Measurements from ENCODE around the gene DDR1. TPM values are rescaled to one million over a fixed set of nuclear protein-coding genes. Genes with fewer than 3 reads are reported as not detected.
A peak's percentile ranks its signal among the peaks of the same experiment; 100 is the strongest.

The DDR1 gene
- total RNA-seq, 1 donor from 2014 or later = 154 TPM

DNA sequence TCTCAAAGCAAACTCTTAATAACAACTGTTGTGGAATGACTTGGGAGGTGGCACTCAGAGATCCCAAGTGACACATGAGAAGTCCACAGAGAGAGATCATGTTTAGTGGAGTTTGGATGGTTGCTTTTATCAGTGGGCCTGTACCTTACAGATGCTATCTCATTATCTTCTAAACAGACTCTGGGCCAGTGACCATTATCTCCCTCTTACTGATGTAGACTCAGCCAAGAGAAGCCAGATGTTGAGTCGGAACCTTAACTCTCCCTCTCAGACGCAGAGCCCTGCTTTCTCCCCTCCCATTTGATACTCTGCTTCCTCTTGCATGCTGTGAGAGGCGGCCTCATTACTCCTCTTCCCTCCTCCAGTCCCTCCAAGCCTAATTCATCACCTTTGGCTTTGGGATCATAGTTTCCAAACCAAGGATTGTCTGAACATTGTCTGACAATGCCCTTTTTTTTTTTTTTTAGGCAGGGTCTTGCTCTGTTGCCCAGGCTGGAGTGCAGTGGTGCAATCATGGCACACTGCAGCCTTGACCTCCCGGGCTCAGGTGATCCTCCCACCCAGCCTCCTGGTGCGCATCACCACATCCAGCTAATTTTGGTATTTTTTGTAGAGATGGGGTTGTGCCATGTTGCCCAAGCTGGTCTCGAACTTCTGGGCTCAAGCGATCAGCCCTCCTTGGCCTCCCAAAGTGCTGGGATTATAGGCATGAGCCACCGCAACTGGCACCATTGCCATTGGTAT is 4.5 kb upstream of the DDR1 start:
- H3K36me3 Mint-ChIP-seq (ENCODE audit: insufficient read depth) = no peaks in the 10 kb centered on the region
- no peak for DNase-seq (ENCODE audit: low spot score, unreplicated experiment)
- no peak overlapping the region for H3K27ac Mint-ChIP-seq
- peaks cover 8% of the 10 kb centered on the region for H3K27me3 Mint-ChIP-seq
- TF ChIP-seq, protein P1, sequence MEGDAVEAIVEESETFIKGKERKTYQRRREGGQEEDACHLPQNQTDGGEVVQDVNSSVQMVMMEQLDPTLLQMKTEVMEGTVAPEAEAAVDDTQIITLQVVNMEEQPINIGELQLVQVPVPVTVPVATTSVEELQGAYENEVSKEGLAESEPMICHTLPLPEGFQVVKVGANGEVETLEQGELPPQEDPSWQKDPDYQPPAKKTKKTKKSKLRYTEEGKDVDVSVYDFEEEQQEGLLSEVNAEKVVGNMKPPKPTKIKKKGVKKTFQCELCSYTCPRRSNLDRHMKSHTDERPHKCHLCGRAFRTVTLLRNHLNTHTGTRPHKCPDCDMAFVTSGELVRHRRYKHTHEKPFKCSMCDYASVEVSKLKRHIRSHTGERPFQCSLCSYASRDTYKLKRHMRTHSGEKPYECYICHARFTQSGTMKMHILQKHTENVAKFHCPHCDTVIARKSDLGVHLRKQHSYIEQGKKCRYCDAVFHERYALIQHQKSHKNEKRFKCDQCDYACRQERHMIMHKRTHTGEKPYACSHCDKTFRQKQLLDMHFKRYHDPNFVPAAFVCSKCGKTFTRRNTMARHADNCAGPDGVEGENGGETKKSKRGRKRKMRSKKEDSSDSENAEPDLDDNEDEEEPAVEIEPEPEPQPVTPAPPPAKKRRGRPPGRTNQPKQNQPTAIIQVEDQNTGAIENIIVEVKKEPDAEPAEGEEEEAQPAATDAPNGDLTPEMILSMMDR (IDR thresholded peaks at IDR 0.05; ENCODE audit: unreplicated experiment) = no peak
- no peaks in the 10 kb centered on the region for H3K9me3 Mint-ChIP-seq (ENCODE audit: low read depth)
- peaks cover 35% of the 10 kb centered on the region for H3K4me1 Mint-ChIP-seq (ENCODE audit: low read depth)
- H3K4me3 Mint-ChIP-seq (ENCODE audit: low read depth) = no peak overlapping the region

DNA sequence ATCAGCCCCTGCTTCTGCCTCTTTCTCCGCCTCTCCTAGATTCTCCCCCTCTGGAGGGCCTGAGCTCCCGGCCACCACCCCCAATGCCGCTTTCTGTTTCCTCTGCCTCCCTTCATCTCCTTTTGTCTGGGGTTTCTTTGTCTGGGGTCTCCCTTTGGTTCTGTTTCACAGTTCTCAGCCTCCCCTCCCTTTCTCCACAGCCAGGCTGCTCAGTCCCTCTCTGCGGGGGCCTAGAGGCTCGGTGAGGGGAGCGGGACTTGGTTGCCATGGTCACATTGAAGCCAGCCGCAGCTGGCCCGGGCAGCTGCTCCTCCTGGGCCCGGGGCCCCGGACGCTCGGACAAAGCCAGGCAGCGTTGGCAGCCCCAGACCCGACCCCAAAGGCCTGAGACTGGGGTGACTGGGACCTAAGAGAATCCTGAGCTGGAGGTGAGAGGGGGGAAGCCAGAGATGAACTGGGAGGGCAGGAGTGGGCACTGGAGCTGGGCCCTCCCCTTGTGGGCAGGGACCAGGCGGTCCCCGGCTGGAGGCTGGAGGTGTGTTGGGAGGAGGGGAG is 3.5 kb upstream of the DDR1 start:
- H3K27ac Mint-ChIP-seq = peak overlapping the region; percentile 51
- H3K4me3 Mint-ChIP-seq (ENCODE audit: low read depth) = peak overlapping the region; percentile 65
- no peak for DNase-seq (ENCODE audit: low spot score, unreplicated experiment)
- H3K36me3 Mint-ChIP-seq (ENCODE audit: insufficient read depth) = no peaks in the 10 kb centered on the region
- TF ChIP-seq, protein P1 (IDR thresholded peaks at IDR 0.05; ENCODE audit: unreplicated experiment) = no peak
- H3K9me3 Mint-ChIP-seq (ENCODE audit: low read depth) = no peaks in the 10 kb centered on the region
- peaks cover 41% of the 10 kb centered on the region for H3K4me1 Mint-ChIP-seq (ENCODE audit: low read depth)
- peaks cover 8% of the 10 kb centered on the region for H3K27me3 Mint-ChIP-seq

DNA sequence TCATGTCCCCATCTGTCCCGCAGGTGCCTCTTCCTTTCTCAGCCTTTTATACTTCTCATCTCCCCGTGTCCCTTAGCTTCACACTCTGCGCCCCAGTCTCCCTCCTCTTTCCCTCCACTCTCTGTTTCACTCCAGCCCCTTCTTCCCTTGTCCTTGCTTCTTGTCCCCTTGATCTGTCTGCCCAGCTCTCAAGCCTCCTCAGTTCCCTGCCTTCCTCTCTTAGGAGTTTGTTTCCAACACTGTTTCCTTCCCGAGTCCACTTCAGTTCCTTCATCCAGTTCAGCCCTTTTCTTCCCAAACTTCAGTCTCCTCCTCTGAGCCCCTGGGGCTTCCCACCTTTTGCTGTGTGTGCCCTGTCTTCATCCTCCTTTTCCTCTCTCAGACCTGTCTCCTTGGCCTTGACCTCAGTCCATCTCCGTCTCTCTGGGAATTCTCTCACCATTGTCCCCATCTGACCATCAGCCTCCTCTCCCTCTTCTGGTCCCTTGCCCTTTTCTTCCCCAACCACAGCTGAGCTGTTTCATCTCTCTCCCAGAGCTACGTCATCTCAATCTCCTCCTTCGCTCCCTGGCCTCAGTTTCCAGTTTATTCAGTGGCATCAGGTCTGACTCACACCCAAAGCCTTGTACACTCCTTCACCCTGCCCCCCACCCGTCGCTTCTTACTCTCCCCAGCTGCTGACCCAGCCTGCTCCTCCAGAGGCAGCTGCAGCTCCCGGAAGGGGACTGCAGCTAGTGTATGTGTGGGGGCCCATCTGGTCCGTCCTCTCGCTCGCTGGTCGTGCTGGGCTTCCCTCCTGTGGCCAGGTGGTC is 2.7 kb upstream of the DDR1 start:
- DNase-seq (ENCODE audit: low spot score, unreplicated experiment) = no peak

DNA sequence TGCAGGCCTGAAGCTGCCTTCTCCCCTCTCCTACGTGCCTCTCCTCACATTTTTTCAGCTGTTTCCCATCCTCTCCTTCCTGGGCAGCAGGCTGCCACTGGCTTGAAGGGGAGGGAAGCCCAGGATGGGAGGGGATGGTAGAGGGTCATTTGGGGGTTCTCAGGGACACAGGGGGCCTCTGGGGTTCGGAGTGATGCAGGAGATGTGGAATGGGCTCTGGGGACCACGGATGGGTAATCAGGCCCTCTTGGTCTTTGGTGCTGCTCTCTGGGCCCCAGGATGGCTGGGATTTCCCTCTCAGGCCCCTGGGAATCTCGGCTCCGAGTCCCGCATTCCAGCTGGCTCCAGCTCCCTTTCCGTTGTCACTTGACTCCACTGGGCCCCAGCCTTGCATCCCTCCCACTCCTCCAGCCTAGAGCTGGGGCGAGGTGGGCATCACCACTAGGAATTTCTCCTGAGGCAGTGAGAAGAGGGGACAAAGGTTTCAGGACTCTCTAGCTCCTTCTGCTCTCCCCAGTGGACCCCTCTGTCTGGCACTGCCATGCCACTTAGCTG is 2.0 kb upstream of the DDR1 start:
- H3K9me3 Mint-ChIP-seq (ENCODE audit: low read depth) = no peaks in the 10 kb centered on the region
- H3K27ac Mint-ChIP-seq = peak overlapping the region; percentile 95
- H3K27me3 Mint-ChIP-seq = peaks cover 8% of the 10 kb centered on the region
- TF ChIP-seq, protein P1 (IDR thresholded peaks at IDR 0.05; ENCODE audit: unreplicated experiment) = no peak
- DNase-seq (ENCODE audit: low spot score, unreplicated experiment) = no peak
- peak overlapping the region; percentile 79 for H3K4me3 Mint-ChIP-seq (ENCODE audit: low read depth)
- H3K36me3 Mint-ChIP-seq (ENCODE audit: insufficient read depth) = no peaks in the 10 kb centered on the region
- H3K4me1 Mint-ChIP-seq (ENCODE audit: low read depth) = peaks cover 54% of the 10 kb centered on the region

More for the DNA sequence above, 2.7 kb upstream of the DDR1 start:
- H3K27me3 Mint-ChIP-seq = peaks cover 8% of the 10 kb centered on the region
- TF ChIP-seq, protein P1 (IDR thresholded peaks at IDR 0.05; ENCODE audit: unreplicated experiment) = no peak
- no peaks in the 10 kb centered on the region for H3K36me3 Mint-ChIP-seq (ENCODE audit: insufficient read depth)
- H3K4me1 Mint-ChIP-seq (ENCODE audit: low read depth) = peaks cover 50% of the 10 kb centered on the region
- H3K4me3 Mint-ChIP-seq (ENCODE audit: low read depth) = peak overlapping the region; percentile 65
- H3K9me3 Mint-ChIP-seq (ENCODE audit: low read depth) = no peaks in the 10 kb centered on the region
- H3K27ac Mint-ChIP-seq = peak overlapping the region; percentile 80
